ENCODE results near the gene GATAD2A.

Gene GATAD2A

DNA sequence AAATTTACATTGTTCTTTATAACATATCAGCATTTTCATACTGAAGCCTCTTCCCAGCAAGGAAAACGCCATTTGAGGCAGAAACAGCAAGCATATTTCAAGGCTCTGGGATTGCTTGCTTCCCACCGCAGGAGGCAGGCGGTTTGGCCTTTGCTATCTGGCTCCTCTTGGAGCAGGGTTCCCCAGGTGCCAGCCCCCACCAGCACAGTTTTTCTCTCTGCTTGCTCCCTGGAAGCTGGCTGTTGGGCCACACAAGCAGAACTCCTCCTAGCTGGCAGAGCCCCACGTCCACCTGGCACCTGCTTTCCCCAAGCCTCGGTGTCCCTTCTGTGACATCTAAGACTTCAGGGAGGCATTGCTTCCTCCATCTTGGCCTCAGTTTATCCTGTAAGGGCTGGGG is 16.7 kb downstream of the GATAD2A start:
- DNase-seq, result no peak

DNA sequence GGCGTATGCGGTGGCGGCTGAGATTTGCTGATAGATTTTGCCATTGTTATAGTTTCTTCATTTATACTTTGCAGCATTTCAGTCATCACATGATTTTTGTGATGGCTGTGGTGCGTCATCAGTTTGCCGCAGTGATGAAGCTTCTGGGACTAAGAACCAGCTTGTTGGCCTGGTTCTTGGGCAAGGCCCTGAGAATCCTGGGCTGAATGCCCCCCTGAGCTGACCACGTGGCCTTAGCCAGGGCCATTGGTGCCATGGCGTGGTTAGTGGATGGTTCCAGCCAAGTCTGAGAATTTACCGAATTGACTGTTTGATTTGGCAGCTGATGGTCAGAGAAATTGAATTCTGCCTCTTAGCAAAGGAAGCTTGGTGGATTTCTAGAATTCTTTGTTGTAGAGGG is 17.8 kb downstream of the GATAD2A start:
- DNase-seq, result no peak

DNA sequence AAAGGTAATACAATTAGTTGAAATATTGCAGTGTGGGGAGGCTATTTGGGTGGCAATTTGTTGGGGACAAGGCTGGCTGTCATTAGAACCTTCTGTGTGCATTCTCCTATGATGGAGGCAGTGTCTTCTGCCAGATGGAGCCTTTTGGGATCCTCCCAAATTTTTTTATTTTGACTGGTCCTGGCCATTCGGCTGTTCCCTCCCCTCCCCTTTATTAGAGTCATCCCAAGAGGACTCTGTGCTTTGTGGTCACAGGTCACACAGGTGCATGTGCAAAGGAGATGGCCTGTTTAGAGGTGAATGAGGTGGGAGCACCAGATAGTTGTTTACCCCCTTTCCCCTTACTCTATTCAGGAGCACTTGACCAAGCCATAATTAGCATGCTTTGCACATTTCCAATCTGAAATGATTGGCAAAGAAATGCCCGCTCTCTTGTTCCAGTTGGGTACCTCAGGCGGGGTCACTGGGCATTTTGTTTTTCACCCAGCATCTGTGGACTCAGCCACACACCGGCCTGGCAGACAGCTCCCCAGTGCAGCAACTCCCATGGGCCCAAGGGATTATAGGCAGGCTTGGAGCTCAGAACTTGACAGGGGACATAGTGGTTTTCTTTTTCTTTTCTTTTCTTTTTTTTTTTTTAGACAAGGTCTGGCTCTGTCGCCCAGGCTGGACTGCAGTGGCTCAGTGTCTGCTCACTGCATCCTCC is 19.8 kb downstream of the GATAD2A start:
- no peak for DNase-seq

DNA sequence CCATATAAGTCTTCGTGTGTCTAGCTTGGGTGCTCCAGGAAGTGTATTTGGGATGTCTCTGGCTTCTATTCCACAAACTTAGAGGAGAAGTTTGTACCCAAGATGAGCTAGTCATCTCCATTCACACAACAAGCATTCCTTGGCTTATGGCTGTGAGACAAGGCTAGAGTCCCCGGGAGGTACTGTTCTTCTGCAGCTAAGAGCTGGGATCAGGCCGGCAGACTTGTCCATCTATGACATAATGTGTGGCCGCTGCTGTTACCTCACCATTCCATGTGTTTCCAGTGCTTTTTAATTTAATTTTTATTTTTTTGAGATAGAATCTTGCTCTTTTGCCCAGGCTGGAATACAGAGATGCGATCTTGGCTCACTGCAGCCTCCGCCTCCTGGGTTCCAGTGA is 20.7 kb downstream of the GATAD2A start:
- no peak for DNase-seq

DNA sequence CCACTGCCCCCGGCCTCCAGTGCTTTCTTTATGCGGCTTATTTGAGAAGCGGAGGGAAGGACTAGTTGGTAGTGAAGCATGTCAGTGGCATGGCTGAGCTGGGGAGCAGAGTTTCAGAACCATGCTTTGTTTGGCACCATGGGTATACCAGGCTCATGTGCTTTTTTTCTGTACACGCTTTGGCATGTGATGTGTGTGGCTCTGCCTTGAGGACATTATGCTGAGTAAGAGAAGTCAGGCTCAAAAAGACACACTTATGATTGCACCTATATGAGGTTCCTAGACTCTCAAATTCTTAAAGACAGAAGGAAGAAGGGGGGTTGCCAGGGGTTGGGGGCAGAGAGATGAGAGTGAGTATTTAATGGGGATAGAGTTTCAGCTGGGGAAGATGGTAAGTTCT is 21.3 kb downstream of the GATAD2A start:
- DNase-seq, result no peak

DNA sequence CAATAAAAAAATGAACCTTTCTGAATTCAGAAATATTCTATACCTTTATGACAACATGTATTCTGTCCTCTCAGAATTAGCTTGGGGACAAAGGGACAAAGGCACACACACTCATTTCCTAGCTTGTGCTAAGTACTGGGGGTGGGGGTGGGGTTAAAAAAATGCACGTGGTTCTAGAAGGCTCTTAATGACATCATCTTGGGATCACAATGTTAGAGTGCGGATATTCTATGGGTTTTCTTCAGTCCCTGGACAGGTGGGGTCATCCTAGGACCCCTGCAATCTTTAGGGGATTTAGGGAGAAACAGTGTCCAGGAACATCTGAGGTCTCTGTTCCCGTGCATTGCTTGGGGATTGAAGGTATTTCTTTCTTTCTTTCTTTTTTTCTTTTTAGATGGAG is 21.8 kb downstream of the GATAD2A start:
- no peak for DNase-seq

DNA sequence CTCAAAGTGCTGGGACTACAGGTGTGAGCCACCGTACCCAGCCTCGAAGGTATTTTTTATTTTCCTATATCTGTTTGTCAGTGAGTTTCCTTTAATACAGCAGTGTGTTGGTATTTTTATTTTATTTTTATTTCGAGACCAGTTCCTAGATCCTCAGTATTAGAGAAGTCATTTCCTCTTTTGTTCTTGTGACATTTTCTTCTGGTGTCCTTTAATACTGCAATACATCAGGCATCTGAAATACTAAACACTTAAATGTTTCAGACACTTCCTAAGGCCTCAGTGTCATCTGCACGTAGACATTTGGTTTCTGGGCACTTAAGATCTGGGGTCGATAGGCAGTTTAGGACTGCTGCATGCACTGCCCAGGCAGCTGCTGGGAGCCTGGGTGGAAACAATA is 22.5 kb downstream of the GATAD2A start:
- no peak for DNase-seq

DNA sequence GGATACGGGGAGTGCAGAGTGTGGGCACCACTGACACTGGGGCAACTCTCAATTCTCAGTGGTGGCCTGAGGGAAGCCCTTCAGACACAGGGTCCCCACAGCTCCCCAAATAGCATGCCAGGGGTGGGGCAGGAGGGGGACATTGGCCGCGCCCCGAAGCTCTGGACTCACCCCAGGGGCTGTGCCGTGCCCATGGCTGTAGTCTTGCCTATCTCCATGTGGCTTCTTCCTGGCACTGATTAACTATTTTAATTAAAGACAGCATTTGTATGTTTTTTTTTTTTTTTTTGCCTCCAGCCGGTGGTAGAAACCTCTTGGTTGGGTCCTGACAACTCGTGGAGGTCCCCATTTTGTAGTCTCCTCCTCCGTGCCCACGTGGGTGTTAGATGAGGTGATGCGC is 23.3 kb downstream of the GATAD2A start:
- DNase-seq, result no peak

DNA sequence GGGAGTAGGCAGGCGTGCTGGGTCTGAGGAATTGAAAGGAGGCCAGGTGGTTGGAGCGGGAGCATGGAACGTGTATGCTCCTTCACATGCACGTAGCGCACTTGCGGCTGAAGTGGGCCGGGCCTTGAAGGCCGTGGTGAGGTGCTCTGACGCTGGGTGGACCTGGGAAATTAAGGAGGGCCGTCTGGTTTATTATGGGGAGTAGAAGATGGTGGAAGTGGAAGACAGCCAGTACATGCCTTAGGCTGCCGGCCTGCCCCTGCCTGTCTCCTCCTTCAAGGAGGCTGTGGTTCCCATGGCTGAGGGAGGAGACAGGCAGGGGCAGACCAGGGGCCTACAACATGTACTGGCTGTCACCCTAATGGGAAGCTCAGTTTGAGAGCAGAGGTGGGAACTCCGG is 23.9 kb downstream of the GATAD2A start:
- DNase-seq, result no peak

DNA sequence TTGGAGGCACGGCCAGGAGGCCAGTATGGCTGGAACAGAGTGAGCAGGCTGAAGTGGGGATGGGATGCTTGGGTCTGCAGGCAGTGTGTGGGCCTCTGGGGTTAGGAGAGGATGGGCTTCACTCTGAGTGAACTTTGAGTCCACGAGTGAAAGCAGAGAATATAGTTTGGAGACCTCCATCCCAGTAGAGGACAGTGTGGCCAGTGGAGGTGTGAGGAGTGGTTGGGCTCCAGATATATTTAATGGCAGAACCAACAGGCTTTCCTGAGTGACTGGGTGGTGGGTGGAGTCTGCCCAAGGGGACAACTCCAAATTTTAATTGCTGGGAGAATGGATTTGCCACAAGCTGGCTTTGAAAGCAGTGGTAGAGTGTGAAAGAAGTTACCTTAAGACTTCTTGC is 27.3 kb downstream of the GATAD2A start:
- no peak for DNase-seq

DNA sequence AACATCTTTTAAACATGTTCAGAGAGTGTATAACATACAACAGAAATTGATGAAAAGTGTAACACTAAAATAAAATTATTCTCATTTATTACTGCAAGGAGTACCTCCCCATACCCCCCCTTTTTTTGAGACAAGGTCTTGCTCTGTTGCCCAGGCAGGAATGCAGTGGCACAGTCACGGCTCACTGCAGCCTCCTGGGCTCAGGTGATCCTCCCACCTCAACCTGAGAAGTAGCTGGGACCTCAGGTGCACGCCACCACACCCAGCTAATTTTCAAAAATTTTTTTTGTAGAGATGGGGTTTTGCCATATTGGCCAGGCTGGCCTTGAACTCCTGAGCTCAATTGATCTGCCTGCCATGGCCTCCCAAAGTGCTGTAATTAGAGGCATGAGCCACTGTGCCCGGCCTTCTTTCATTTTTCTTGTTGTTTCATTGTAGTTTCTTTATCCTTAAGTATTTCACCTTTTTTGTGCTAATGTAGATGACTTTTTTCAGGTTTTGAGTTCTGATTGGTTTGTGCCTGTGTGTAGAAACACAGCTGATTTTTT is 28.3 kb downstream of the GATAD2A start:
- DNase-seq, result no peak

DNA sequence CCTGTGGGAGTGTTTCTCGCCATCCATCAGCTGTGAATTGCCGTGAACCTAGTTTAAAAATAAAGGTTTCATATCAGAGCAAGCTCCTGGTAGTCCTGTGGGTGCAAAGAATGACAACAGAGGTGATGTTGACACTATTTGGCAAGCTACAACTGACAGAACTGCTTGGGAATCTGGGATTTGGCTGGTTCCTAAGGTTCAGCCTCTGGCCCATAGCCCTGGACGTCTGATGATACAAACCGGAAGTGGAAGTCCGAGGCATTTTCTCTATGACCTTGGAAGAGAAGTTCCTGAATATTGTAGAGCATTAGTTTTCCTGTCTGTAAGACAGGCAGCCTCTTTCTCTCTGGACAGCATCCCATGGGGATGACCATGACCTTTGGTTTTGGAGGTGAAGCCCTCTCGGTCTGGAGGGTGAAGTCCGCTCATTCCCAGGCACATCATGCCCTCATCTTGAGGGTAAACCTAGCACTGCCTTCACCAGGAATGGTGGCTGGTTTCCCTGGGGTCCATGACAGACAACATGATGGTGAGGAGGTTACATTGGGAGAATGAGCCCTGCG is 29.1 kb downstream of the GATAD2A start:
- no peak for DNase-seq

DNA sequence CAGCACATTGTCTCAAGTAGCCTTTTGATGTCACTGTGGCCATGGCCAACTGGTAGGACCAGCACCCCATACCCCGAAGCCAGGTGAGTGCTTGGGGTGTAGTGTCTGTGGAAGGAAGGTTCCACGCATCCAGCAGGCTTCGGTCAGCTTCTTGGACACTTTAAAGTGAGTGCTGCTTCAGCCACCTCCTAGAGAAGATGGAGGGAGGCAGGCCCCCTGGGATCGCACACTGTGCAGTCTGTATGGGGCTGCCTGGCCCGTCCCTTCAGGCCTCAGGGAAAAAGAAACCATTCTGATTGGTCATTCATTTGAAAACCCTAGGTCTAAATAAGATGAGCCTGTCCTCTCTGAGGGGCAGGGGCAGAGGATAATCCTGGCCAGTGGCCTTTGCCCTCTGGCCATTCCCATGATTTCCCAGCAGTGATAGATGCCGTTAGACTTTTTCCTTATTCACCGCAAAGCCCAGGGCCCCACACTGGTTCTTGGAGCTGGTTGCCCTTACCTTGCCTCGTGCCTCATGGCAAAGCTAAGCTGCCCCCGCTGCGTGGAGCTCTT is 30.7 kb downstream of the GATAD2A start:
- DNase-seq, result no peak

DNA sequence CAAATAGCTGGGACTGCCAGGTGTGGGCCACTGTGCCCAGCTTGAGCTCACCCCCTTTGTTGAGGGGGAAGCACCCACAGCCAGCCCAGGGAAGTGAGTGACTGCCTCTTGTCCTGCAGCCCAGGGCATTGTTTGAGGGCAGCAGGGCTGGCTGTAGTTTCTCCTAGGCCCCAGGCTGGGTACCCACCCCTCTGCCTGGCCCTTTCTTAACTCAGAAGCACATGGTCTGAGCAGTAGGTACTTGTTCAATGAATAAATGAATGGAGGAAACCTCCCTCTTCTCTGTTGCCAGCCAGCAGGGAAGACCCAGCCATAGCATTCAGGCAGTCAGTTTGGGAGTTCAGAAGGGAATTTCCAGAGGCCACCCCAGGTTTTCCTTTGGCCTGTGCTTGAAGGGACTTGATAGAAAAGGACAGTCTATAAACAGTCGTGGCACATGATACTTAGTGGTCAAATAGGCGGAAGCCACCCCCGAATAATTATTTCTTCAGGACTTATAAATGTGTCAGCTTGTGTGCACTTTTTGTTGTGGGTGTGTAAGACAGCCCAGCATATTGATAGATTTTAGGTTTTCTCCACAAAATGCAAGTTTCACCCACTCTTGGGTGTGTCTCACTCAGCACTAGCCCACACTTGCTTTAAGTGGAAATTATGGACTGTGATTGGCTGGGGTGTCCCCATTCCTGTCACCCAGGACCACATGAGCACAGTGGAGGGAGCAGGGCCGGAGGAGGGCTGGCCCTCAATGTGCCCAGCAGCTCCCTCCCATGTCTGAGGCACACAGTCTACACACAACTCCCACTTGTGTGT is 33.1 kb downstream of the GATAD2A start:
- no peak for DNase-seq

DNA sequence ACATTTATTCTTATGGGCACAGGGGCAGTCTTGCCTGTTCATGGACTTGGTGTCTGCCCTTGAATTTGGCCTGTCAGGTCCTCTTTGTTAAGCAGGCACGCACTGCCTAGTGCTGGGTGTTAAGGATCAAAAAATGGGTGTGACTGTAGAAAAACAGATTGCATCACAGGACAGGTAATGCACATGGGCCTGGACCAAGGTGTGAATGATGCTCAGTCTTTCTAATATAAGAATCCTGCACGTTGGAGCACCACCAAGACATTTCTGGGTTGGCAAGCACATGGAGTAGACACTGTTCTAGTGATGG is 33.7 kb downstream of the GATAD2A start:
- DNase-seq, result no peak

DNA sequence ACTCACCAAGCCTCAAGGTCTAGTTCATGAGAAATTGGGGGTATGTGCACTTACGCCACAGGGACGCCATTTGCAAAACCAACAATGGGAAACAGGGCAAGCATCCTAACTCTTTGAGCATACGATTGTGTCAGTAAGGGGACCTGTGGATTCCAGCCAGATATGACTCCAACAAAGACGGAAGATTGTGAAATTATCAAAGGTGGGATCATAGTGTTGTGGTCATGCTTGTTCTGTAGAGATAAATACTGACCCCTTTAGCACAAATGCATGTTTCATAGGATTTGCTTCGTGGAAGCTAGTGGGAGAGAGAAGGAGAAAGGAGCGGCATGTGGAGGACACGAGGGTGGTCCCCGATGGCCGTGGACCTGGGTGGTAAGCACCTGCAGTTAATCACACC is 37.8 kb downstream of the GATAD2A start:
- no peak for DNase-seq

DNA sequence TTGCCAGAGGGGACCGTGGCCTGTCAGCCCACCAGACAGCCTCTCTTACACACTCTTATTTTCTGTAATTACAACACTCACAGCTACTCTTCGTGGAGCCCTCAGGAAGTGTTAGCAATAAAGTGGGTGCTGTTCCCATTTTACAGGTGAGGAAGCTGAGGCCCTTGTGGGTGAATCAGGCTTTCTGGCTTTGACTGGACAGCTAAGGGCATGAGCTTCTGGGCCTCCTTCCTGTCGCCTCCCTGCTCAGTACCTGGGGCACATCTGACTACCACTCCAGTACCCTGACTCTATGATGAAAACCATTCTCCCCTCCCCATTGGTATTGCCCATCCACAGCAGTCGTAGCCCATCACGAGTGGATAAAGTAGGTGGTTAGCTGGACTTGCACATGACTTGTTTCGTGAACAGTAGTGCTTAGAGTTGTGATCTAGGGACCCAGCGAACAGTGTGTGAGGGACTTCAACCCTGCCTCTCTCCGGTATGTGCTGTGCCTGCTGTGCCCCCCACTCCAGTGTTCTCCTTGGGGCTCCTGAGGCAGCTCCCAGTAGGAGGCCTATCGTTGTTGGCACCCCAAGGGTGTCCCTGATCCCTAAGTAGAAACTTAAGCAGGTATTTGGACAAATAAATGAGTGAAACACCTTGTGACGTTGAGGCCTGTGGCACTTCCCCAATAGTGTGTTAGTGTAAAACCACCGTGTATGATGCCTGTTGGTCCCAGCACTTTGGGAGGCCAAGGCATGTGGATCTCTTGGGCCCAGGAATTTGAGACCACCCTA is 38.6 kb downstream of the GATAD2A start:
- DNase-seq, result no peak

DNA sequence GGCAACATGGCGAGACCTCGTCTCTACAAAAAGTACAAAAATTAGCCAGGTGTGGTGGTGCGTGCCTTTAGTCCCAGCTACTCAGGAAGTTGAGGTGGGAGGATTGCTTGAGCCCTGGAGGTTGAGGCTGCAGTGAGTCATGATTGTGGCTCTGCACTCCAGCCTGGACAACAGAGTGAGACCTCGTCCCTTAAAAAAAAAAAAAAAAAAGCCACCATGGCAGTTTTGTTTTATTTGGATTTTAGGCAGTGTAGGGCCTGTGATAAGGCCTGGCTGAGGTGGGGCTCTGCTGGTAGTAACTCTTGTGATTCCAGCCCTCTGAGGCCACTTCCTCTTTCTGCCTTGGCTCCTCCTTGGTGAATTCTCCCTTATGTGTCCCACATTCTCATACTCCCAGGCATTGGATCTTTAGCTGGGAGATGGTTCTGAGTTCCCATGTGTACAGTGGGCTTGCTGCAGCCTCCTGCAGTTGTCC is 39.2 kb downstream of the GATAD2A start:
- DNase-seq, result no peak

DNA sequence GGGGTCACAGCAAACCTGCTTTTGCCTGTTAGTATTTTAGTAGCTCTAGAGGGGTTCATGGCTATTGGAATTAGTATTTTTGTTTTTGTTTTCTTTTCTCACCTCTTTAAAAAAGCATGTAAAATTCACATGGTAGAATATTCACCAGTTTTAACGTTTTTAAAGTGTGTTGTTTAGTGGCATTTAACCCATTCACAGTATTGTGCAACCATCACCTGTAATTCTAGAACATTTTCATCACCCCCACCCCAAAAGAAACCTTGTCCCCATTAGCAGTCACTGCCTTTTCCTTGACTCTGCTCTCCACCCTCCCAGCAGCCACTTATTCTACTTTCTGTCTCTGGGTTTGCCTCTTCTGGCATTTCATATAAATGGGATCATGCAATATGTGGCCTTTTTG is 39.8 kb downstream of the GATAD2A start:
- no peak for DNase-seq

DNA sequence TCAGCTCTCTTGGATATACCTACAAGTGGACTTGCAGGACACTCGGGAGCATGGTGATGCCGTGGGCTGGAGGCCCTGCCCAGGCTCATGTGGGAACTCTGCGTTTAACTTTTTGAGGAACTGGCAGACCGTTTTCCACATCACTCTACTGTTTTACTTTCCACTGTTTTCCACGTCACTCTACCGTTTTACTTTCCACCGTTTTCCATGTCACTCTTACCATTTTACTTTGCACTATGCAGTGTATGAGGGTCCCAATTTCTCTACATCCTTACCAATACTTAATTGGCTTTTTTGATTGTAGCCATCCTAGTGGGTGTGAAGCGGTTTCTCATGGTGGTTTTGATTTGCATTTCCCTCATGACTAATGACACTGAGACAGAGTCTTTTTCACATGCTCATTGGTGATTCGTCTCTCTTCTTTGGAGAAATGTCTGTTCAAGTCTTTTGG is 40.5 kb downstream of the GATAD2A start:
- DNase-seq, result no peak

DNA sequence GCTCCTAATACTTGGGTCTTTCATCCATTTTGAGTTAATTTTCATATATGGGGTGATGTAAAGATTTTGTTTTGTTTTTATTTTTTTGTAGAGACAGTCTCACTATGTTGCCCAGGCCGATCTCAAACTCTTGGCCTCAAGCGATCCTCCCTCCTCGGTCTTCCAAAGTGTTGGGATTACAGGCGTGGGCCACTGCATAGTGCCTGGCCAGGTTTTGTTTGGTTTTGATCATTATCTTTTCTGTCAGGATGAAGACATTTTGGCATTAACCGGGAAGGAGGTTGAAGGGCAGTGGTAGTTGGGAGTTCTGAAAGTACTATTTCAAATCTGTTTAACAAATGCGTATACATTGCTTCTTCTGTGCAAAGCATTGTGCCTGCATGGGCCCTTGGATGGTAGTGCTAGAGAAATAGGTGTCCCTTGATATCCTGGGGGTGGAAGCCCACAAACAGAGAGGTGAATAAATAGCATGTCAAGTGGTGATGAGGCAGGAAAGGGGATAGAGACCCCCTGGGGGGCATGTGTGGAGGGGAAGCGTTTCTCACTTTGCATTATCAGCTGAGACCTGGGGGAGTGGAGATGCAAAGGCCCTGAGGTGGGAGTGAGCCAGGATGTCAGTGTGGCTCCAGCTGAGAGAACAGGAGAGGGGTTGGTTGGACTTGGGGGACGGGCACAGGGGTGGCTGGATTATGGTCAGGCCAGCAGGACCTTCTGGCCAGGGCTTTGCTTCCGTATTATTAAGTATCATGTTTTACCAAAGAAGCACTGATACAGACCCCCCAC is 41.4 kb downstream of the GATAD2A start:
- DNase-seq, result no peak

Measured in central memory CD4-positive, alpha-beta T cell (primary cell).